HEK293 (cell line): ENCODE data around the gene LMO2.
A peak's percentile ranks its signal among the peaks of the same experiment; 100 is the strongest.

Experiments used
- CTCF ChIA-PET: fragments of 350-600 bp; formaldehyde crosslinking; extraction: SDS; loops from one replicate; lab custom pipeline; 2021; ENCODE audit warnings: antibody characterized with exemption; lab: Yijun Ruan, JAX
- POLR2A ChIA-PET: fragments of 300-600 bp; formaldehyde crosslinking; extraction: SDS; loops from one replicate; lab custom pipeline; 2020; ENCODE audit warnings: antibody characterized with exemption, inconsistent platforms; lab: Yijun Ruan, JAX
- H3K27ac ChIP-seq: fragments of 200-500 bp; sonication (Bioruptor generic); 2 replicates; pipeline ENCODE4 v1.5.1; 2014; ENCODE audit warnings: low read depth, low read length, control low read depth, inconsistent platforms; ENCODE audit errors: extremely low read depth
- H3K36me3 ChIP-seq, 2 experiments: fragments of 200-500 bp in 1 of 2; sonication (Bioruptor generic) in 1 of 2; 1 replicate in 1 of 2; 2 replicates in 1 of 2; pipeline ENCODE4 v1.5.1; 2014 to 2017; ENCODE audit warnings: inconsistent platforms in 2 of 2, low read length in 2 of 2; ENCODE audit not compliant: control insufficient read depth in 2 of 2, insufficient read depth in 1 of 2
- H3K4me1 ChIP-seq: fragments of 200-500 bp; sonication (Bioruptor generic); 2 replicates; pipeline ENCODE4 v1.5.1; 2014; ENCODE audit warnings: mild to moderate bottlenecking, low read length, inconsistent platforms; ENCODE audit not compliant: control insufficient read depth, insufficient read depth
- H3K4me3 ChIP-seq: 2 replicates; pipeline ENCODE4 v1.5.1; 2011; ENCODE audit warnings: low read depth, mild to moderate bottlenecking, control low read depth, low read length, moderate library complexity
- H3K9me3 ChIP-seq: fragments of 200-500 bp; sonication (Bioruptor generic); 2 replicates; pipeline ENCODE4 v1.5.1; 2014; ENCODE audit warnings: low read depth, low read length, inconsistent platforms; ENCODE audit not compliant: control insufficient read depth, insufficient read depth
- FEZF1 ChIP-seq: fragments of 450-650 bp; formaldehyde crosslinking; IDR thresholded peaks from 2 replicates; pipeline ENCODE4 v1.5.1; 2016; ENCODE audit warnings: missing biosample characterization, missing genetic modification characterization
- KLF1 ChIP-seq: fragments of 450-650 bp; formaldehyde crosslinking; IDR thresholded peaks from 2 replicates; pipeline ENCODE4 v1.5.1; 2016; ENCODE audit warnings: missing biosample characterization, missing genetic modification characterization
- RBAK ChIP-seq: fragments of 450-650 bp; formaldehyde crosslinking; IDR thresholded peaks from 2 replicates; pipeline ENCODE4 v1.5.1; 2016; ENCODE audit warnings: missing biosample characterization, missing genetic modification characterization
- SCRT1 ChIP-seq: fragments of 450-650 bp; formaldehyde crosslinking; IDR thresholded peaks from 2 replicates; pipeline ENCODE4 v1.5.1; 2016; ENCODE audit warnings: missing biosample characterization, missing genetic modification characterization, borderline replicate concordance
- YY2 ChIP-seq: fragments of 450-650 bp; formaldehyde crosslinking; IDR thresholded peaks from 2 replicates; pipeline ENCODE4 v1.5.1; 2016; ENCODE audit warnings: missing biosample characterization, missing genetic modification characterization
- ZBTB17 ChIP-seq: fragments of 450-650 bp; formaldehyde crosslinking; IDR thresholded peaks from 2 replicates; pipeline ENCODE4 v1.5.1; 2016; ENCODE audit warnings: missing biosample characterization, missing genetic modification characterization
- ZNF114 ChIP-seq: fragments of 450-650 bp; formaldehyde crosslinking; IDR thresholded peaks from 2 replicates; pipeline ENCODE4 v1.5.0; 2017; ENCODE audit warnings: missing biosample characterization, missing genetic modification characterization
- ZNF121 ChIP-seq: fragments of 450-650 bp; formaldehyde crosslinking; IDR thresholded peaks from 2 replicates; pipeline ENCODE4 v1.5.1; 2016; ENCODE audit warnings: missing biosample characterization, missing genetic modification characterization
- ZNF169 ChIP-seq: fragments of 450-650 bp; formaldehyde crosslinking; IDR thresholded peaks from 2 replicates; pipeline ENCODE4 v1.5.1; 2016; ENCODE audit warnings: missing biosample characterization, missing genetic modification characterization
- ZNF175 ChIP-seq: fragments of 450-650 bp; formaldehyde crosslinking; IDR thresholded peaks from 2 replicates; pipeline ENCODE4 v1.5.1; 2016; ENCODE audit warnings: missing biosample characterization, missing genetic modification characterization
- ZNF239 ChIP-seq: fragments of 450-650 bp; formaldehyde crosslinking; IDR thresholded peaks from 2 replicates; pipeline ENCODE4 v1.5.1; 2016; ENCODE audit warnings: missing biosample characterization, missing genetic modification characterization
- ZNF24 ChIP-seq: fragments of 450-650 bp; formaldehyde crosslinking; IDR thresholded peaks from 2 replicates; pipeline ENCODE4 v1.5.1; 2016; ENCODE audit warnings: missing biosample characterization, missing genetic modification characterization
- ZNF677 ChIP-seq: fragments of 450-650 bp; IDR thresholded peaks from 2 replicates; pipeline ENCODE4 v1.5.0; 2018; ENCODE audit warnings: missing biosample characterization, mild to moderate bottlenecking, missing genetic modification characterization, moderate library complexity
- ZNF843 ChIP-seq: fragments of 450-650 bp; formaldehyde crosslinking; IDR thresholded peaks from 2 replicates; pipeline ENCODE4 v1.5.1; 2016; ENCODE audit warnings: missing biosample characterization, missing genetic modification characterization
- TF ChIP-seq, protein P1 (sequence below): fragments of 450-650 bp; formaldehyde crosslinking; IDR thresholded peaks from 2 replicates; pipeline ENCODE4 v1.5.1; 2017; ENCODE audit warnings: missing biosample characterization, mild to moderate bottlenecking, missing genetic modification characterization, moderate library complexity
- TF ChIP-seq, protein P2 (sequence below): fragments of 450-650 bp; formaldehyde crosslinking; IDR thresholded peaks from 2 replicates; pipeline ENCODE4 v1.5.1; 2016; ENCODE audit warnings: missing biosample characterization, missing genetic modification characterization, borderline replicate concordance
- TF ChIP-seq, protein P3 (sequence below): fragments of 450-650 bp; formaldehyde crosslinking; IDR thresholded peaks from 2 replicates; pipeline ENCODE4 v1.5.1; 2016; ENCODE audit warnings: missing biosample characterization, missing genetic modification characterization
- TF ChIP-seq, protein P4 (sequence below): fragments of 450-650 bp; formaldehyde crosslinking; IDR thresholded peaks from 2 replicates; pipeline ENCODE4 v1.5.1; 2016; ENCODE audit warnings: missing biosample characterization, missing genetic modification characterization
- TF ChIP-seq, protein P5 (sequence below): fragments of 450-650 bp; formaldehyde crosslinking; conservative IDR thresholded peaks from 2 replicates; pipeline ENCODE4 v1.5.1; 2016; ENCODE audit warnings: low read depth, missing biosample characterization, missing genetic modification characterization

Gene LMO2

DNA sequence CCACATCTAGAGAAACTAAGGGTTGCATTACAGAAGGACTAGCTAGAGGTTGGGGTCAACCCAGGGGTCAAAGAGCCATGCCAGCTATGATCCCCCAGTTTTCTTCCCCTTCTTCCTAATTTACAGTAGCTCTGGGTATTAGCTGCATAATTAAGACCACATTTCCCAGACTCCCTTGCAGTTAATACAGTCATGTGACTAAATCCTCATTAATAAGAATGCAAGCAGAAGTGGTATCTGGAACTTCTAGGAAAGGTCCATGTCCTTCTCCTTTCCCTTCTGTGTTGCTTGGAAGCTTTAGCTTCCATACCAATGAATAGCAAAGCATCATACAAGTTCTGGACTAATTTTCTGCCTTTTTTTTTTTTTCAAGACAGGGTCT, 19.1 kb upstream of the LMO2 start (continued):
- TF ChIP-seq ZNF239 (tag by site-specific recombination), result no peak

DNA sequence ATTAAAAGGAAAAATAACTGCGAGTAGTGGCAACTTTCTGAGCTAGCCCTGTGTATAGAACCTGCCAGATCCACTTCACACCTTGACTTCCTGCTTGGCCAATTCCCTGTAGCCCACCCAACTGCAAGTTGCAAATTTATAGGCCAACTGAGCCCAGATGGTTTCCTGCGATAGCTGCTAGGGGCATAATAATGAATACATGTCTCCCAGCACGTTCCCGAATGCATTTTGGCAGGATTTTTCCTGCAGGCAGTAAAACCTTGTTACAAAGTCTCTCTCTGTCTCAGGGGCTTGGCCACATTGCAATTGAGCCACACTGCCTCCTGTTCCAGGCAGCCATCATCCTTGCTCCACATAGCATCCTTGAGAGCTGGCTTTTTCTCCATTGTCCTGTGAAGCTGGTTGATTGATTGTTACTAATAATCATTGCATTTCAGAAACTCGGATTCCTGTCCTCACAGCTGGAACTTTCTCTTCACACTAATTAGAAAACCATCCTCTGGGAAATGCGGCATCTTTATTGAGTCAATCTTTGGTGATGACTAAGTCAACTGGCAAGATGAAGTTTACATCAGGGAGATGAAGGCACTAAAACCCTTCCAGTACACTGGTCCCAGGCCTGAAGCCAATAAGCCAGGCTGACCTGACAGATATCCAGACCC, 18.6 kb upstream of the LMO2 start:
- Histone ChIP-seq H3K27ac (no peak overlapping the region), H3K4me1 (no peaks in the 10 kb centered on the region), H3K4me3 (no peak overlapping the region), H3K36me3 (no peaks in the 10 kb centered on the region), H3K9me3 (no peaks in the 10 kb centered on the region)
- POLR2A ChIA-PET, result no interaction called here
- CTCF ChIA-PET, result no interaction called here
- TF ChIP-seq, protein P1, sequence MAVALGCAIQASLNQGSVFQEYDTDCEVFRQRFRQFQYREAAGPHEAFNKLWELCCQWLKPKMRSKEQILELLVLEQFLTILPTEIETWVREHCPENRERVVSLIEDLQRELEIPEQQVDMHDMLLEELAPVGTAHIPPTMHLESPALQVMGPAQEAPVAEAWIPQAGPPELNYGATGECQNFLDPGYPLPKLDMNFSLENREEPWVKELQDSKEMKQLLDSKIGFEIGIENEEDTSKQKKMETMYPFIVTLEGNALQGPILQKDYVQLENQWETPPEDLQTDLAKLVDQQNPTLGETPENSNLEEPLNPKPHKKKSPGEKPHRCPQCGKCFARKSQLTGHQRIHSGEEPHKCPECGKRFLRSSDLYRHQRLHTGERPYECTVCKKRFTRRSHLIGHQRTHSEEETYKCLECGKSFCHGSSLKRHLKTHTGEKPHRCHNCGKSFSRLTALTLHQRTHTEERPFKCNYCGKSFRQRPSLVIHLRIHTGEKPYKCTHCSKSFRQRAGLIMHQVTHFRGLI, result no peak
- TF ChIP-seq KLF1 (no peak), SCRT1 (tag by site-specific recombination) (no peak), ZNF169 (tag by site-specific recombination) (no peak), ZNF114 (tag by site-specific recombination) (no peak), ZNF175 (no peak), YY2 (tag by site-specific recombination) (no peak), RBAK (tag by site-specific recombination) (no peak), FEZF1 (tag by site-specific recombination) (no peak)
- TF ChIP-seq, protein P2, sequence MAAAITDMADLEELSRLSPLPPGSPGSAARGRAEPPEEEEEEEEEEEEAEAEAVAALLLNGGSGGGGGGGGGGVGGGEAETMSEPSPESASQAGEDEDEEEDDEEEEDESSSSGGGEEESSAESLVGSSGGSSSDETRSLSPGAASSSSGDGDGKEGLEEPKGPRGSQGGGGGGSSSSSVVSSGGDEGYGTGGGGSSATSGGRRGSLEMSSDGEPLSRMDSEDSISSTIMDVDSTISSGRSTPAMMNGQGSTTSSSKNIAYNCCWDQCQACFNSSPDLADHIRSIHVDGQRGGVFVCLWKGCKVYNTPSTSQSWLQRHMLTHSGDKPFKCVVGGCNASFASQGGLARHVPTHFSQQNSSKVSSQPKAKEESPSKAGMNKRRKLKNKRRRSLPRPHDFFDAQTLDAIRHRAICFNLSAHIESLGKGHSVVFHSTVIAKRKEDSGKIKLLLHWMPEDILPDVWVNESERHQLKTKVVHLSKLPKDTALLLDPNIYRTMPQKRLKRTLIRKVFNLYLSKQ (tag by site-specific recombination), result no peak
- TF ChIP-seq, protein P3, sequence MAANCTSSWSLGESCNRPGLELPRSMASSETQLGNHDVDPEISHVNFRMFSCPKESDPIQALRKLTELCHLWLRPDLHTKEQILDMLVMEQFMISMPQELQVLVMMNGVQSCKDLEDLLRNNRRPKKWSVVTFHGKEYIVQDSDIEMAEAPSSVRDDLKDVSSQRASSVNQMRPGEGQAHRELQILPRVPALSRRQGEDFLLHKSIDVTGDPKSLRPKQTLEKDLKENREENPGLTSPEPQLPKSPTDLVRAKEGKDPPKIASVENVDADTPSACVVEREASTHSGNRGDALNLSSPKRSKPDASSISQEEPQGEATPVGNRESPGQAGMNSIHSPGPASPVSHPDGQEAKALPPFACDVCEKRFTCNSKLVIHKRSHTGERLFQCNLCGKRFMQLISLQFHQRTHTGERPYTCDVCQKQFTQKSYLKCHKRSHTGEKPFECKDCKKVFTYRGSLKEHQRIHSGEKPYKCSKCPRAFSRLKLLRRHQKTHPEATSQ (tag by site-specific recombination), result no peak

DNA sequence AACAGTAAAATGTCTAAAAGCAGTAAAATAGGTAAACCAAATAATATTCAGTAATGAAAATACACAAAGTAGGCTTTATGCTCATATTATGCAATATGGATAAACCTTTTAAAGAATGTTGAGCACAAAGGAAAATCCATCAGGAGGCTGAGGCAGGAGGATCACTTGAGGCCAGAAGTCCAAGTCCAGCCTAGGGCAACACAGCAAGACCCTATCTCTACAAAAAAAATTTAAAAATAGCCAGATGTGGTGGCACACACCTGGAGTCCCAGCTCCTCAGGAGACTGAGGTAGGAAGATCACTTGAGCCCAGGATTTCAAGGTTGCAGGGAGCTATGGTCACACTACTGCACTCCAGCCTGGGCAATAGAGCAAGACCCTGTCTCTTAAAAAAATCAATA, 17.7 kb upstream of the LMO2 start:
- no peaks in the 10 kb centered on the region for H3K9me3 ChIP-seq
- H3K36me3 ChIP-seq, result no peaks in the 10 kb centered on the region
- no peak overlapping the region for H3K4me3 ChIP-seq
- TF ChIP-seq ZNF121 (tag by site-specific recombination) (peak; percentile 43; the same call in 1 of the 2 replicates), ZNF677 (tag by site-specific recombination) (no peak)
- CTCF ChIA-PET, result interaction anchor here (0.7 kb wide), 1 partner anchor 509 kb away, joined by 3 read pairs; no protein-coding TSS in a partner anchor
- POLR2A ChIA-PET, result no interaction called here
- no peaks in the 10 kb centered on the region for H3K4me1 ChIP-seq
- no peak overlapping the region for H3K27ac ChIP-seq

DNA sequence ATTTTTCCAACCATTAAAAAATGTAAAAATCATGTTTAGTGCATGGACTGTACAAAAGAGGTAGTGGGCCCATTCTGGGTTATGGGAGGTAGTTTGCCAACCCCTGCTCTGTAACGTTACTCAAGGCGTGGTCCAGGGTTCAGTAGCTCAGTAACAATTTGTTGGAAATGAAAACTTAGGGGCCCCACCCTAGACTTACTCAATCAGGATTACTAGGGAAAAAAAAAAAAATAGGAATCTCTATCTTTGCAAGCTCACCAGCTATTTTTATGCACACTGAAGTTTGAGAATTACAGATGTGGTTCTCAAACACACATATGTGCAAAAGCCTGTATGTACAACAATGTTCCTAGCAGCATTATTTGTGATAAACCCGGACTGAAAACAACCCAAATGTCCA, 17.3 kb upstream of the LMO2 start:
- CTCF ChIA-PET, result interaction anchor here (0.7 kb wide), 1 partner anchor 510 kb away, joined by 3 read pairs; no protein-coding TSS in a partner anchor
- no peak overlapping the region for H3K27ac ChIP-seq
- TF ChIP-seq, protein P4, sequence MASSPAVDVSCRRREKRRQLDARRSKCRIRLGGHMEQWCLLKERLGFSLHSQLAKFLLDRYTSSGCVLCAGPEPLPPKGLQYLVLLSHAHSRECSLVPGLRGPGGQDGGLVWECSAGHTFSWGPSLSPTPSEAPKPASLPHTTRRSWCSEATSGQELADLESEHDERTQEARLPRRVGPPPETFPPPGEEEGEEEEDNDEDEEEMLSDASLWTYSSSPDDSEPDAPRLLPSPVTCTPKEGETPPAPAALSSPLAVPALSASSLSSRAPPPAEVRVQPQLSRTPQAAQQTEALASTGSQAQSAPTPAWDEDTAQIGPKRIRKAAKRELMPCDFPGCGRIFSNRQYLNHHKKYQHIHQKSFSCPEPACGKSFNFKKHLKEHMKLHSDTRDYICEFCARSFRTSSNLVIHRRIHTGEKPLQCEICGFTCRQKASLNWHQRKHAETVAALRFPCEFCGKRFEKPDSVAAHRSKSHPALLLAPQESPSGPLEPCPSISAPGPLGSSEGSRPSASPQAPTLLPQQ (tag by site-specific recombination), result no peak
- TF ChIP-seq ZNF24 (tag by site-specific recombination) (no peak), ZBTB17 (tag by site-specific recombination) (no peak), ZNF843 (no peak)
- TF ChIP-seq, protein P5, sequence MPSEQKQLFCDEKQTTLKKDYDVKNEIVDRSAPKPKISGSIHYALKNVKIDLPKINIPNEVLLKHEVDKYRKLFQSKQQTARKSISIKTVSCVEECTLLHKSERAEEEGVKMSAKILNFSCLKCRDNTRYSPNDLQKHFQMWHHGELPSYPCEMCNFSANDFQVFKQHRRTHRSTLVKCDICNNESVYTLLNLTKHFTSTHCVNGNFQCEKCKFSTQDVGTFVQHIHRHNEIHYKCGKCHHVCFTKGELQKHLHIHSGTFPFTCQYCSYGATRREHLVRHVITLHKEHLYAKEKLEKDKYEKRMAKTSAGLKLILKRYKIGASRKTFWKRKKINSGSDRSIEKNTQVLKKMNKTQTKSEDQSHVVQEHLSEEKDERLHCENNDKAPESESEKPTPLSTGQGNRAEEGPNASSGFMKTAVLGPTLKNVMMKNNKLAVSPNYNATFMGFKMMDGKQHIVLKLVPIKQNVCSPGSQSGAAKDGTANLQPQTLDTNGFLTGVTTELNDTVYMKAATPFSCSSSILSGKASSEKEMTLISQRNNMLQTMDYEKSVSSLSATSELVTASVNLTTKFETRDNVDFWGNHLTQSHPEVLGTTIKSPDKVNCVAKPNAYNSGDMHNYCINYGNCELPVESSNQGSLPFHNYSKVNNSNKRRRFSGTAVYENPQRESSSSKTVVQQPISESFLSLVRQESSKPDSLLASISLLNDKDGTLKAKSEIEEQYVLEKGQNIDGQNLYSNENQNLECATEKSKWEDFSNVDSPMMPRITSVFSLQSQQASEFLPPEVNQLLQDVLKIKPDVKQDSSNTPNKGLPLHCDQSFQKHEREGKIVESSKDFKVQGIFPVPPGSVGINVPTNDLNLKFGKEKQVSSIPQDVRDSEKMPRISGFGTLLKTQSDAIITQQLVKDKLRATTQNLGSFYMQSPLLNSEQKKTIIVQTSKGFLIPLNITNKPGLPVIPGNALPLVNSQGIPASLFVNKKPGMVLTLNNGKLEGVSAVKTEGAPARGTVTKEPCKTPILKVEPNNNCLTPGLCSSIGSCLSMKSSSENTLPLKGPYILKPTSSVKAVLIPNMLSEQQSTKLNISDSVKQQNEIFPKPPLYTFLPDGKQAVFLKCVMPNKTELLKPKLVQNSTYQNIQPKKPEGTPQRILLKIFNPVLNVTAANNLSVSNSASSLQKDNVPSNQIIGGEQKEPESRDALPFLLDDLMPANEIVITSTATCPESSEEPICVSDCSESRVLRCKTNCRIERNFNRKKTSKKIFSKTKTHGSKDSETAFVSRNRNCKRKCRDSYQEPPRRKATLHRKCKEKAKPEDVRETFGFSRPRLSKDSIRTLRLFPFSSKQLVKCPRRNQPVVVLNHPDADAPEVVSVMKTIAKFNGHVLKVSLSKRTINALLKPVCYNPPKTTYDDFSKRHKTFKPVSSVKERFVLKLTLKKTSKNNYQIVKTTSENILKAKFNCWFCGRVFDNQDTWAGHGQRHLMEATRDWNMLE (tag by site-specific recombination), result no peak
- TF ChIP-seq, all 188 proteins: peak for 0
- Histone ChIP-seq H3K4me1 (no peaks in the 10 kb centered on the region), H3K4me3 (no peak overlapping the region), H3K36me3 (no peaks in the 10 kb centered on the region), H3K9me3 (no peaks in the 10 kb centered on the region)
- POLR2A ChIA-PET, result no interaction called here
